Fibroblast of pulmonary artery (primary cell): ENCODE measurements around the gene ATG16L1.

Experiments used
- DNase-seq: peaks from one replicate; pipeline ENCODE4 v3.0.0-alpha.2; 2010; ENCODE audit warnings: low read depth
- H3K4me3 ChIP-seq: replicated peaks from 2 replicates; pipeline ENCODE4 v1.5.1; 2011; ENCODE audit warnings: low read depth, mild to moderate bottlenecking, control low read depth, low read length, moderate library complexity
- TF ChIP-seq, protein P1 (sequence below): IDR thresholded peaks from 2 replicates; pipeline ENCODE4 v1.5.1; 2011; ENCODE audit warnings: mild to moderate bottlenecking, control low read depth, low read length, inconsistent platforms; ENCODE audit errors: missing control alignments

The ATG16L1 gene

DNA sequence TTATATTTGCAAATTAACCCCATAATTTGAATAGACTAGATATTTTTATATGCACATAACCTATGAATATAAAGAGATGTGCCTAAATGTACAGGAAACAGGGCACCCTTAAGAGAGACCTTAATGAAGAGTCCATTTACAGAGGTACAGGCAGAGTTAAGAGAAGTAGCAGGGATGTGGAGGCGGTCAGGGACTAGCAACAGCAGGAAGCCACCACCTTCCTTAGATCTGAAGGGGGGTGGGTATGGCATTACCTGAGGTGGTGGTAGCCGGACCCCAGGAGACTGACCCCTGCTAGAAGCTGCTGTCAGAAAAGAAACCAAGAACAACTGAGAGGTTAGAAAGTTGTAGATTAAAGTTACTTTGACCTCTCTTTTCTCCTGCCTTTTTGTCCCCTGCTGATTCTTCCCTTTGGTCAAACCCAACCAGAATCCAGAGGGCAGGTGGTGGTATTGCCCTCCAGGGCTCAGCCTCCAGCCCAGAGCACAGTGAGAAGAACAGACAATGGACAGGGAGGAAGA is 24.9 kb upstream of the ATG16L1 start:
- TF ChIP-seq, protein P1, sequence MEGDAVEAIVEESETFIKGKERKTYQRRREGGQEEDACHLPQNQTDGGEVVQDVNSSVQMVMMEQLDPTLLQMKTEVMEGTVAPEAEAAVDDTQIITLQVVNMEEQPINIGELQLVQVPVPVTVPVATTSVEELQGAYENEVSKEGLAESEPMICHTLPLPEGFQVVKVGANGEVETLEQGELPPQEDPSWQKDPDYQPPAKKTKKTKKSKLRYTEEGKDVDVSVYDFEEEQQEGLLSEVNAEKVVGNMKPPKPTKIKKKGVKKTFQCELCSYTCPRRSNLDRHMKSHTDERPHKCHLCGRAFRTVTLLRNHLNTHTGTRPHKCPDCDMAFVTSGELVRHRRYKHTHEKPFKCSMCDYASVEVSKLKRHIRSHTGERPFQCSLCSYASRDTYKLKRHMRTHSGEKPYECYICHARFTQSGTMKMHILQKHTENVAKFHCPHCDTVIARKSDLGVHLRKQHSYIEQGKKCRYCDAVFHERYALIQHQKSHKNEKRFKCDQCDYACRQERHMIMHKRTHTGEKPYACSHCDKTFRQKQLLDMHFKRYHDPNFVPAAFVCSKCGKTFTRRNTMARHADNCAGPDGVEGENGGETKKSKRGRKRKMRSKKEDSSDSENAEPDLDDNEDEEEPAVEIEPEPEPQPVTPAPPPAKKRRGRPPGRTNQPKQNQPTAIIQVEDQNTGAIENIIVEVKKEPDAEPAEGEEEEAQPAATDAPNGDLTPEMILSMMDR, result no peak
- H3K4me3 ChIP-seq, result no peak overlapping the region
- DNase-seq, result no peak

DNA sequence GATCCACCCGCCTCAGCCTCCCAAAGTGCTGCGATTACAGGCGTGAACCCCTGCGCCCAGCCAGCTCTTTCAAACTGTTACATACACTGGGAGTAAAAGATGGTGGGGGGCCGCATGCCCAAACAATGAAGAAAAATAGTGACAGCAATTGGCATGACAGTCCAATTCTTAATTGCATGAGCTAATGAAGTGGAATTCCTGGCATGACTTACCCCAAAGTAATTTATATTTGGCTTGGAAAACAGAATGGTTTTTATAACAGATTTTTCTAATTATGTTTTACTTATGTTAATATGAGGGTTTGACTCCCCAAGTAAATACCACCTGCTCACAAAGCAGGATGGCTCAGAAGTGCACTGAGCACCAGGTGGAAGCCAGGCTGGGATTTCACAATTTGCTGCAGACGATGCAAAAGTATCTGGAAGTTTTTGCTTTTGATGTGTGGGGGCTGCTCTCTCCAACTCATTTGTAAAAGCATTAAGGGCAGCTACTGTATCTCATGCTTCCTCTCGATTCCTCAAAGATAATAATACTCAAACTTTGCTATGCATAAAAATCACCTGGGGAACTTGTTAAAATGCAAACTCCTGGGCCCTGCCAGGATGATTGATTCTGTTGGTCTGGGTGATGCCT is 24.0 kb upstream of the ATG16L1 start:
- H3K4me3 ChIP-seq, result no peak overlapping the region
- no peak for DNase-seq
- TF ChIP-seq, protein P1, result no peak

DNA sequence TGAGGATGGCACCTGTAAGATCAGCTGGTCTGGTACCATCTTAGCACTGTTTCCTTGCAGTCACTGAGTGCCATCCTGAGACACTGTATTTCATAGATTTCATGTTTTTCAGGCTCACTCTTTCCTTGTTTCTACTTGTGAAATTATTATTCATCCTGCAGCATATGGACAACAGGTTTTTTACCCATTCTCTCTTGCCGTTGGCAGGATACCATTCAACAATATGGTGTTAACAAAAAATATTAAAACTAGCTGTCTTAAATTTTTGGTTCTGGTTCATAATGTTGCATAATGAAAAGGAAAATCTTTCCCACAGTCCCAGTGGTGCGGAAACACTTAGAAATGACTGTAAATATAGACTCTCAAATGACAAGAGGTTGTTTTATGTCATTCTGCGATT is 23.1 kb upstream of the ATG16L1 start:
- TF ChIP-seq, protein P1, result no peak
- no peak for DNase-seq
- no peak overlapping the region for H3K4me3 ChIP-seq

DNA sequence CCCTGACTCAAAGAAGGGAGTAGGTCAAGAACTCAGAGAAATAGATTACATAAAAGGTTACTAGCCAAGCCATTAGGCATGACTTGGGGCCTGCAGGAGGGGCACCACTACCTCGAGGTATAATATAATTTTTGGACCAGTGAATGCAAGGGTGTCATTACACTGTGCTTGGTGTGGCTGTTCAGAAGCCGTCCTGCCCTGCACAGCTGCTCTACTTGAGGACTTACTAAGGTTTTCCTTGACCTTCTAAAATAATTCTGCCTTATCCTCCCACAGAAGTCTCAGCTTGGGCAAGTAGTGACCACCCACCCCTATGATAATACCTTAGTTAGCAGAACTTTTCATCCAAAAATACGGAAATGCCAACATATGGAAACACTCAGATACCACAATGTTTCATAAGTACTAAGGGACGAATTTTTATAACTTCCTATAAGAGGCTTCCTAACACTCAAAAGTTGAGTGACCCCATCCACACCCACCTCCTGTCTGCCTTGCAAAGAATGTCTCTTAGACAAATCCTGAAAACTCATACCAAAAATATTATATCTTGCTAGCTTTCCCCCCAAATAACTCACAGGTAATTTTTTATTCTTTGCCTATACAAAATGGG is 17.7 kb upstream of the ATG16L1 start:
- no peak for DNase-seq
- no peak overlapping the region for H3K4me3 ChIP-seq
- TF ChIP-seq, protein P1, result no peak

DNA sequence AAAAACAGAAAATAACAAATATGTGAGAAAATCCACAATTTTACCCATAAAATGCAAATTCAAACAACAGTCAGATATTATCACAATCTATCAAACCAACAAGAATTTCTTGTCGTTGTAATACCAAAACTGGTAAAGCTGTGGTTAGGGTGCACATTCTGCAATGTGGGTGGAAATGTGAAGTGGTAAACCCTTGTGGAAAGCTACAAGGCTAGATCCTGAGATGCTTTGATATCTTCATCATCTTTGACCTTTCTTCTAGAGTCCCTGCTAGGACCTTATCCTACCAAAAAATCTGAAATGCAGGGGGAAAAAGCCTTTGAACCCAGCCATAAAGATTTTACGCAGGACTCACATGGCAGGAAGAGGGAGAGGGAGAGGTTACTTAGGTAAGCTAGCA is 17.2 kb upstream of the ATG16L1 start:
- H3K4me3 ChIP-seq, result no peak overlapping the region
- no peak for DNase-seq
- TF ChIP-seq, protein P1, result no peak

DNA sequence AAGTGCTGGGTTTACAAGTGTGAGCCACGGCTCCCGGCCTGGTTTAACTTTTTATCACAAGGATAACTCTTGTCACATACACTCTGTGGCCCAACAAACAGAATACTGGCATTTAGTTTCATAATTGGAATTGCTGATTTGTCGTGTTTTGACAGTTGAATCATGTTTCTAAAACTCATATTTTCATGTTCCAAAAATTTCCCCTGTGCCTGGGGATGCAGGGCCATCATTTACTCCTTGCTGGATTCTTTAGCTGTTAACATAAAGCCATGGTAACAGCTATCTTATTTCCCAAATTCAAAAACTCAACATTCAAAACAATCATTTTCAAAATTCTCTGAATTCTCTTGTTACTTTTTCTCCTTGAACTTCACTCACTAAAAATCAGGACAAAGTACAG is 16.5 kb upstream of the ATG16L1 start:
- TF ChIP-seq, protein P1, result no peak
- no peak overlapping the region for H3K4me3 ChIP-seq
- no peak for DNase-seq

DNA sequence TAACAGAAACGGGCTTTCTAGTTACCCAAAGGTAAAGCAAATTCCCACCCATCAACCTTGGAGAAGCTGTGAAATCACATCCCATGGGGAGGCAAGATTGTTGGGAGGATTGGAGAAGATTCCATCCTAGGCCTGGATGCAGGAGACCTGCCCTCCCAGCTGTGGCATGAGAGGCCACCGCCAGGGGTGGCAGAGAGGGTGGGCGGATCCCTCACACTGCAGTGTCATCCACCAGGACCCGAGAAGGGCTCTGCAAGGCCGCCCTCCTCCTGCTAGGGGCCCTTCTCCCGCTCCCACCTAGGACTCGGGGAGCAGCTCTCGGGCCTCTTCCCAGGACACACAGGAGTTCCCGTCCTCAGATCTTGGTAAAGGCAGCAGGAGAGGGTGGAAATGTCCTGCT is 15.5 kb upstream of the ATG16L1 start:
- TF ChIP-seq, protein P1, result no peak
- DNase-seq, result no peak
- H3K4me3 ChIP-seq, result no peak overlapping the region
